ENCODE results near the gene SLC25A45.

The SLC25A45 gene

DNA sequence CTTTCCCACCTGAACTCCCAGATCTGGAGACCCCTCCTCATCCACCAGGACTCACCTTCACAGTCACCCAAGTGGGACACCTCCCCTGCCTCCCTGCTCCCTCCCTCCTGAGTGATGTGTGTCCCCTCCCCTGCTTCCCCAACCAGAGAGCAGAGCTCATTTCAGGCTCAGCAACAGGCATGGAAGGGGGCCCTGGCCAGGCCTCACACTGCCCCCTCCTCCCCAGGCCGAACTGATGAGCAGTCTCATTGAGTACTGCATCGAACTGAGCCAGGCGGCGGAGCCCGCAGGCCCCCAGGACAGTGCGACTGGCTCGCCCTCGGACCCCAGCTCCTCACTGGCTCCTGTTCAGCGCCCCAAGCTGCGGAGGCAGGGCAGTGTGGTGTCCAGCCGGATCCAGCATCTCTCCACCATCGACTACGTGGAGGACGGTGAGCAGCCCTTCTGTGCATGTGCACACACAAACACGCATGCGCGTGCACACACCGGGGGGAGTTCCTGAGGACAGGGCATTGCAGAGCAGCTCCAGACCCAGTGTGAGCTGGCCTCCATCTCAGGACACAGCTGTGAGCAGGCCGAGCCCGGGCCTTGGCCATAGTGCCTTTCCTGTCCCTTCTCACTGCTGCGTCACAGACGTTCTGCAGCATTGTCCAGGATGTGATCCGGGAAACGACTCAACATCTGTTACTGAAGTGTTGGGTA, 22.3 kb upstream of the SLC25A45 start:
- H3K27me3 ChIP-seq (ENCODE audit: control insufficient read depth, insufficient read depth, low read length), result no peaks in the 10 kb centered on the region
- TF ChIP-seq, protein P1, sequence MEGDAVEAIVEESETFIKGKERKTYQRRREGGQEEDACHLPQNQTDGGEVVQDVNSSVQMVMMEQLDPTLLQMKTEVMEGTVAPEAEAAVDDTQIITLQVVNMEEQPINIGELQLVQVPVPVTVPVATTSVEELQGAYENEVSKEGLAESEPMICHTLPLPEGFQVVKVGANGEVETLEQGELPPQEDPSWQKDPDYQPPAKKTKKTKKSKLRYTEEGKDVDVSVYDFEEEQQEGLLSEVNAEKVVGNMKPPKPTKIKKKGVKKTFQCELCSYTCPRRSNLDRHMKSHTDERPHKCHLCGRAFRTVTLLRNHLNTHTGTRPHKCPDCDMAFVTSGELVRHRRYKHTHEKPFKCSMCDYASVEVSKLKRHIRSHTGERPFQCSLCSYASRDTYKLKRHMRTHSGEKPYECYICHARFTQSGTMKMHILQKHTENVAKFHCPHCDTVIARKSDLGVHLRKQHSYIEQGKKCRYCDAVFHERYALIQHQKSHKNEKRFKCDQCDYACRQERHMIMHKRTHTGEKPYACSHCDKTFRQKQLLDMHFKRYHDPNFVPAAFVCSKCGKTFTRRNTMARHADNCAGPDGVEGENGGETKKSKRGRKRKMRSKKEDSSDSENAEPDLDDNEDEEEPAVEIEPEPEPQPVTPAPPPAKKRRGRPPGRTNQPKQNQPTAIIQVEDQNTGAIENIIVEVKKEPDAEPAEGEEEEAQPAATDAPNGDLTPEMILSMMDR (IDR thresholded peaks at IDR 0.05), result no peak
- H2AFZ ChIP-seq, result no peak overlapping the region
- H3K9me3 ChIP-seq (ENCODE audit: control insufficient read depth, low read length), result no peaks in the 10 kb centered on the region
- no peak overlapping the region for H3K4me2 ChIP-seq (ENCODE audit: low read length)
- H3K4me1 ChIP-seq, result no peaks in the 10 kb centered on the region
- H3K4me3 ChIP-seq (ENCODE audit: low read depth, low read length), result no peak overlapping the region
- H3K36me3 ChIP-seq (ENCODE audit: control insufficient read depth, insufficient read depth, low read length), result no peaks in the 10 kb centered on the region
- peak overlapping the region; percentile 24 for H3K27ac ChIP-seq
- H3K79me2 ChIP-seq, result no peaks in the 10 kb centered on the region
- no peak overlapping the region for H3K9ac ChIP-seq

- no peak overlapping the region for H2AFZ ChIP-seq
- H3K9ac ChIP-seq, result no peak overlapping the region
- H3K27me3 ChIP-seq (ENCODE audit: control insufficient read depth, insufficient read depth, low read length), result no peaks in the 10 kb centered on the region
- no peaks in the 10 kb centered on the region for H3K36me3 ChIP-seq (ENCODE audit: control insufficient read depth, insufficient read depth, low read length)
- no peak overlapping the region for H3K4me3 ChIP-seq (ENCODE audit: low read depth, low read length)
- no peak overlapping the region for H3K4me2 ChIP-seq (ENCODE audit: low read length)
- H3K79me2 ChIP-seq, result no peaks in the 10 kb centered on the region
- TF ChIP-seq, protein P1 (IDR thresholded peaks at IDR 0.05), result no peak
- H3K9me3 ChIP-seq (ENCODE audit: control insufficient read depth, low read length), result no peaks in the 10 kb centered on the region
- no peak overlapping the region for H3K27ac ChIP-seq
- H3K4me1 ChIP-seq, result no peaks in the 10 kb centered on the region
Measured at GRCh38 chr11:65404210-65404609, 21.8 kb upstream of the SLC25A45 start.

GRCh38 chr11:65403607-65404121, 21.2 kb upstream of the SLC25A45 start:
- Histone ChIP-seq H3K36me3 (ENCODE audit: control insufficient read depth, insufficient read depth, low read length) (no peaks in the 10 kb centered on the region), H3K4me1 (no peaks in the 10 kb centered on the region), H3K4me2 (ENCODE audit: low read length) (no peak overlapping the region), H3K27ac (peak overlapping the region; percentile 15), H2AFZ (no peak overlapping the region), H3K79me2 (no peaks in the 10 kb centered on the region), H3K4me3 (ENCODE audit: low read depth, low read length) (no peak overlapping the region), H3K9ac (no peak overlapping the region), H3K9me3 (ENCODE audit: control insufficient read depth, low read length) (no peaks in the 10 kb centered on the region), H3K27me3 (ENCODE audit: control insufficient read depth, insufficient read depth, low read length) (no peaks in the 10 kb centered on the region)
- TF ChIP-seq, protein P1 (IDR thresholded peaks at IDR 0.05), result no peak

DNA sequence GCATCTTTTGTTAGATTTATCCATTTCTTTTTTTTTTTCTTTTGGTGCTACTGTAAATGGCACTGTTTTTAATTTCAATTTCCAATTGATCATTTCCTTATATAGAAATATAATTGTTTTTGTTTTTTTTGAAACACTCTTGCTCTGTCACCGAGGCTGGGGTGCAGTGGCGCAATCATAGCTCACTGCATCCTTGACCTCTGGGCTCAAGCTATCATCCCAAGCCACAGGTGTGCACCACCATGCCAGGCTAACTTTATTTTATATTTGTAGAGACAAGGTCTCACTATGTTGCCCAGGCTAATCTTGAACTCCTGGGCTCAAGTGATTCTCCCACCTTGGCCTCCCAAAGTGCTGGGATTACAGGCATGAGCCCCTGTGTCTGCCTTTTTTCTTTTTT, 20.3 kb upstream of the SLC25A45 start:
- Histone ChIP-seq H3K36me3 (ENCODE audit: control insufficient read depth, insufficient read depth, low read length) (no peaks in the 10 kb centered on the region), H3K27ac (no peak overlapping the region), H3K4me1 (no peaks in the 10 kb centered on the region)

More for the DNA sequence above, 20.3 kb upstream of the SLC25A45 start:
- Histone ChIP-seq H3K79me2 (peaks cover 6% of the 10 kb centered on the region), H3K9me3 (ENCODE audit: control insufficient read depth, low read length) (no peaks in the 10 kb centered on the region), H2AFZ (no peak overlapping the region), H3K4me3 (ENCODE audit: low read depth, low read length) (no peak overlapping the region), H3K27me3 (ENCODE audit: control insufficient read depth, insufficient read depth, low read length) (no peaks in the 10 kb centered on the region), H3K9ac (no peak overlapping the region), H3K4me2 (ENCODE audit: low read length) (no peak overlapping the region)
- TF ChIP-seq, protein P1 (IDR thresholded peaks at IDR 0.05), result no peak
